ENCODE data around the gene BLOC1S1.

The BLOC1S1 gene

GRCh38 chr12:55733021-55733555 is 17.2 kb downstream of the BLOC1S1 start:
- Mint-ChIP-seq H3K4me3 (no peak overlapping the region), H3K36me3 (ENCODE audit: low read depth) (no peaks in the 10 kb centered on the region), H3K27me3 (ENCODE audit: low read depth, poor library complexity) (peaks cover 5% of the 10 kb centered on the region), H3K27ac (no peak overlapping the region), H3K4me1 (peaks cover 47% of the 10 kb centered on the region), H3K9me3 (no peaks in the 10 kb centered on the region)
- TF ChIP-seq CTCF (IDR thresholded peaks at IDR 0.05): no peak
- no peak for DNase-seq

GRCh38 chr12:55733858-55734257 is 18.0 kb downstream of the BLOC1S1 start:
- H3K27ac Mint-ChIP-seq: no peak overlapping the region

GRCh38 chr12:55734595-55734994 is 18.7 kb downstream of the BLOC1S1 start:
- peaks cover 3% of the 10 kb centered on the region for H3K27me3 Mint-ChIP-seq (ENCODE audit: low read depth, poor library complexity)
- no peak overlapping the region for H3K27ac Mint-ChIP-seq
- DNase-seq: no peak
- no peaks in the 10 kb centered on the region for H3K36me3 Mint-ChIP-seq (ENCODE audit: low read depth)
- peaks cover 55% of the 10 kb centered on the region for H3K4me1 Mint-ChIP-seq
- H3K4me3 Mint-ChIP-seq: no peak overlapping the region
- no peaks in the 10 kb centered on the region for H3K9me3 Mint-ChIP-seq
- TF ChIP-seq CTCF (IDR thresholded peaks at IDR 0.05): no peak

More at GRCh38 chr12:55733858-55734257, 18.0 kb downstream of the BLOC1S1 start:
- no peak for TF ChIP-seq CTCF (IDR thresholded peaks at IDR 0.05)
- peaks cover 53% of the 10 kb centered on the region for H3K4me1 Mint-ChIP-seq
- peaks cover 5% of the 10 kb centered on the region for H3K27me3 Mint-ChIP-seq (ENCODE audit: low read depth, poor library complexity)
- no peaks in the 10 kb centered on the region for H3K9me3 Mint-ChIP-seq
- DNase-seq: no peak
- no peak overlapping the region for H3K4me3 Mint-ChIP-seq
- H3K36me3 Mint-ChIP-seq (ENCODE audit: low read depth): no peaks in the 10 kb centered on the region

GRCh38 chr12:55736076-55736475 is 20.2 kb downstream of the BLOC1S1 start:
- no peak overlapping the region for H3K4me3 Mint-ChIP-seq
- TF ChIP-seq CTCF (IDR thresholded peaks at IDR 0.05): no peak
- peaks cover 3% of the 10 kb centered on the region for H3K27me3 Mint-ChIP-seq (ENCODE audit: low read depth, poor library complexity)
- H3K4me1 Mint-ChIP-seq: peaks cover 52% of the 10 kb centered on the region
- H3K36me3 Mint-ChIP-seq (ENCODE audit: low read depth): no peaks in the 10 kb centered on the region
- H3K27ac Mint-ChIP-seq: no peak overlapping the region
- no peaks in the 10 kb centered on the region for H3K9me3 Mint-ChIP-seq
- no peak for DNase-seq

GRCh38 chr12:55736780-55737580 is 21.1 kb downstream of the BLOC1S1 start:
- Mint-ChIP-seq H3K4me3 (peak overlapping the region; percentile 82), H3K27ac (peak overlapping the region; percentile 92), H3K4me1 (peaks cover 52% of the 10 kb centered on the region), H3K27me3 (ENCODE audit: low read depth, poor library complexity) (peaks cover 3% of the 10 kb centered on the region), H3K9me3 (no peaks in the 10 kb centered on the region), H3K36me3 (ENCODE audit: low read depth) (no peaks in the 10 kb centered on the region)
- peak; percentile 74 for DNase-seq
- TF ChIP-seq CTCF (IDR thresholded peaks at IDR 0.05): peak; percentile 63

Data from nephron progenitor cell (in vitro differentiated cells).